CD4-positive, alpha-beta T cell treated with Interleukin-17A for 1 hour (primary cell): ENCODE results near the gene MAML2.
A peak's percentile ranks its signal among the peaks of the same experiment; 100 is the strongest.

ENCODE experiments used
- DNase-seq: peaks from one replicate; pipeline ENCODE4 v3.0.0-alpha.2; 2020

MAML2 gene

GRCh38 chr11:96338910-96339705, 3.9 kb downstream of the MAML2 start:
- DNase-seq: peak; percentile 58

DNA sequence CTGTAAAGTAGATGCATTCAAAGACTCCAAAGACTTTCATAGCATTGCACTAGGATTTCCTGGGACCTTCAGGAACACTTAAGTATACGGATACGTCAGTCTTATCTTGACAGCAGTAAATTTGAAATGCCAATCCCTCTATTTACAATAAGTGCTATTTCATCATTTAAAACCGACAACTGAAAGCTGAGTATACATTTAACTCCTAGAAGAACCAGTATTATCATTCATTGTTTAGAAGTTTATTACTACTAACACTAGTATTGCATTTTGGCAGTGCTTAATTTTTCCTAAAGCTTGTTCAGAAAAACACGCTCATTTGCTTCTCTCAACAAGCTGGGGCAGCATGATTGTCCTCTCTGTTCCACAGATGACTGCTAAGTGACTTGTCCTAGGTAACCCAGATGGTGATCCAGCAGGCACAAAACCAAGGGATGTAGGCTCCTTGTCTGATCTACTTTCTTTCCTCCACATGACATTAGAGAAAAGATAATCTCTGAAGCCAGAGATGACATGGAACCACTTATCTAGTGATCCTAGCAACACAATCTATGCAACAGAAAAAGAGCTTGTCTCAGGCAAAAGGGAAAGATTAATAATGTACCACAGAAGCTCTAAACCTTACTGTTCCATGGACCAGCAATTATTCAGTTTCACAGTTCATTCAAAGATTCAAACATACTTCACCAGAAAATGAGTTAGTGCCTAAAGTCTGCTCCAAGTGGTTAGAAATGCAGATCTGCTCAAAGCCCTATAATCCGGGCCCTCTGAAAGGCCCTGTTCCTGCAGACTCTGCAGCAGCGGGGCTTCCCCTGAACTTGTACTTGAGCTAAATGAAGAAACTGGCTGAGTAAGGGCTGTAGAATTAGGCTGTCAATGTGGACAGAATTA, 5.2 kb downstream of the MAML2 start:
- DNase-seq: peak; percentile 34

DNA sequence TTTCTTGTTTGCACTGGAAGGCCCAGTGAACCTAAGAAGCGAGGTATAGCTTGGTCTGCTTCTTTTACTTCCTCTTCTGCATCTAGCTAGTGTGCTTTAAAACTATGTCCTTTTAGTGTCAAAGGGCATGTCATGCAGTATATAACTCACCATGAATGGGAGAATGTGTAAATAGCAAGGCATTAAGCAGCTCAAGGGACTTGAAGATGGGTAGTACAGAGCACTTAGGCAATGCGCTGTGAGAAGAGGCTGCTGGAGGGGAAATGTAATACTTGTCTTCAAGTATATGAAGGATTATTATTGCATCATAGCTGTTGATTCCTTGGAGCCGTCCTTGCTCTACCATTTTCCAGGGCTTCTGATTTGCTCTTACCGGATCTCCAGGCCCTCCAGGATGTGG, 7.6 kb downstream of the MAML2 start:
- DNase-seq: no peak

DNA sequence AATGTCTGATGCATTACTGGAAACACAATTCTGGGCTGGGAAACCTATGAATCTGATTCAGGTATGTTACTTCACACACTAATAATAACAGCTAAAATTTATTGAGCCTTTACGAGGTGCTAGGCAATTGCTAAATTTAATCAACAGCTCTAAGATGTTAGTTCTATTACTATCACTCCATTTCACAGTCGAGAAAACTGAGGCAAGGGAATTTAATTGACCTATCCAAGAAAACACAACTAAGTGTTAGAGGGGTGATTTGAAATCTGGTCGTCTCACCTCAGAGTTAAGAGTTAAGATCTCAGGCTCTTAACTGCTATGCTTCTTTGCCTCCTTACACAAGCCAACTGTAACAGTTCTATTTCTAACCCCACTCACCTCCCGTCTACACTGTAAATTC, 8.8 kb downstream of the MAML2 start:
- no peak for DNase-seq

GRCh38 chr11:96333191-96333719, 9.7 kb downstream of the MAML2 start:
- no peak for DNase-seq

GRCh38 chr11:96332126-96332771, 10.7 kb downstream of the MAML2 start:
- DNase-seq: no peak

GRCh38 chr11:96331699-96332116, 11.3 kb downstream of the MAML2 start:
- no peak for DNase-seq

- no peak for DNase-seq
Measured at GRCh38 chr11:96330511-96330859, 12.5 kb downstream of the MAML2 start.

- DNase-seq: no peak
Measured at GRCh38 chr11:96329855-96330510, 13.0 kb downstream of the MAML2 start.

DNA sequence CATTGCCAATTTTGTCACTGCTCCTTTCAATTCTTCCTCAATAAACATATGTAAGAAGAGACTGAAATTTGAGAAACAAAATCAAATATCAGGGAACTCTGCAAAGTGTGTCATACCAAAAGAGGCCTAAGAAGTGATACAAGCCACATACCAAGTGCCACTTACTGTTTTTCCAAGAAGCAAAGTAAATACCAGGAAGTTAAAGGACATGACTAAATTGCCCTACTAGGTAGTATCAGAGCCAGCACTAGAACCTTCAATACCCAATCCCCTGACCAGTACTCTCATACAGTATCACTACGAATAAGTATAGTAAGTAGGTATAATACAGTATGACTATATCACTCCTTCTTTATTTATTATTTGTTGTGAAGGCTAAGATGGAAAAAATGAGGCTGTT, 13.6 kb downstream of the MAML2 start:
- no peak for DNase-seq

- DNase-seq: no peak
Measured at GRCh38 chr11:96328395-96329010, 14.5 kb downstream of the MAML2 start.

- no peak for DNase-seq
Measured at GRCh38 chr11:96326959-96327358, 16.0 kb downstream of the MAML2 start.

DNA sequence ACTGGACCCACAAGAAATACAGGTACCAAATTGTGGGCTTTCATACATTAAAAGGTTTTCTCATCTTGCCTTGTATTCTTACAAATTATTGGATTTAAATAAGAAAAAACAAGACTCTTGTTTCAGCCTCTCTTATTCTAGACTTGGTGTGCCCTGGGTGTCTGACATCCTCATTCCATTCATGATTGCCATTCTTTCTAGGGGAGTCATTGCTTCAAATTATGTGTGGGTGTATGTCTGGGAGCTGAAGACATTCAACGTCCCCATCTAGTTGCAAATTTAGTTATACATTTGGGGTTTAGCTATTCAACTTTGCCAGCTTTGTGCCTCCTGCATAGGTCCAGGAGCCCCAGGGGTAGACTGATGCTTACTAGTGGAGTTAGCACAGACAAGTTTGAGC, 18.1 kb downstream of the MAML2 start:
- DNase-seq: no peak

GRCh38 chr11:96323642-96323985, 19.4 kb downstream of the MAML2 start:
- no peak for DNase-seq

DNA sequence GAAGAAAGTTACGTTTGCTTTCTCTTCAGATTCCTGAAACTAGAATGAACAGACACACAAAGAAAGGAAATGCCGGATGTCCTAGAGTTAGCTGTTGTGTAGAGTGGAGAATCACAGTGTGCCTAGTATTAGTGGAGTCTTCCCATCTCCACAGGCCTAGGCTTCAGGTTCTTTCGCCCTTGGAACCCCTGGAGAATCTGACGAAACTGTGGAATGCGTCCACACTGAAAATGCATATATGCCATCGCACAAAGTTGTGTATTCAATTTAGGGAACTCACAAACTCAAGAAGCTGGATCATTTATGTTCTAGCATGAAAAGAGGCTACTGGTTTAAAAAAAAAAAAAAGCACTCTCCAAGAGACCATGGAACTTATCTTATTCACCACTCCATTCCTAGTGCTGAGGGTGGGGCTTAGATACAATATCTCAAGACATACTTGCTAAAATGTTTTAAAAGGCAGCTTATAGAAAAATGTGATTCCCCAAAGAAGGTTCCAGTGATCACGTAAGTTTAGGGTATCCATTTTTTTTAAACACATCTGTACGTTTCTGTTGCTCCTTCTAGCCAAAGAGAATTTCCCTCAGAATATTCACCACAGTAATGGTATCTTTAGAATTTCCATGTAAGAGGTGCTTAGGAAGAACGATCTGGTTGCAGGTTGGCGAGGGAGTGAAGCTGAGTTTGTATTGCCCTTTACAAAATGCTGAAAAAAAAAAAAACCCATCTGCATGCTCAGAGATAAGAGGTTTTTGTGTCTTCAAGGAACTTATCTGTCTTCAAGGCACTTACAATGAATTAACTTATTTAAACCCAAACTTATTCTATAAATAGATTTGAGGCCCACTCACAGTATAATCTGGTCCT, 20.0 kb downstream of the MAML2 start:
- no peak for DNase-seq

- no peak for DNase-seq
Measured at GRCh38 chr11:96321091-96321490, 21.9 kb downstream of the MAML2 start.

DNA sequence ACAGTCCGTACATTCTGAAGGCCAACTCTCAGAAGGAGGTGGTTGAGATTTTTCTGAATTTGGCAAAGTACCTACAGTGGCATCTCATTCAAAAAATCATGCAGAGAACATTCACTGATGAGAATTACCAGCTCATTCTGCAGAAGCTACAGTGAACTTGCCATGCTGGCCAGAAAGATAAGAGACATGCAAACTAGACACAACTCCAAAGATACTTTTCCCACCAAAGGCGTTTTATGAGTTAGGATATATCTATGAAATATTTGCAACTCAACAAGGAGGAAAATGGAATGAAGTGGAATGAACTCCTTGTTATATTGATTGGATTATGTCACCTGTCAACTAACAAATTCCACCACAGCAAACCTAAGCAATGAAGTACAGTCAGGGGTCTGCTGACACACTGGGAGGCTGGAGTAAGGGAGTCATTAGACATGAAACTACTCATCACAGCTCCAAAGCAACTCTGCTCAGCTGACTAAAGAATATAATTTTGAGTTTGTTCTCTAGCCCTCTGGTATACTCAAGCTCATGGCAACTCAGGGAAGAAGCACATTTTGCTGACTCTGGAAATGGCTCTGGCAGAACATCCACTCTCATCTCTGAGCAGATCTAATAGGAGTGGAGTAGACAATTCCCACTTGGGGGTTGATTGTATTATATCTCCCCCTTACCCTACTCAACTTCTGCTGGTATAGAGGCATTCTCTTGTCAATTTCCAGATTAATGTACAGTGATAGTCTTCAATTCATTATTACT, 22.9 kb downstream of the MAML2 start:
- no peak for DNase-seq

GRCh38 chr11:96318850-96319249, 24.1 kb downstream of the MAML2 start:
- DNase-seq: no peak

GRCh38 chr11:96318399-96318798, 24.6 kb downstream of the MAML2 start:
- no peak for DNase-seq

- DNase-seq: no peak
Measured at GRCh38 chr11:96317985-96318384, 25.0 kb downstream of the MAML2 start.

DNA sequence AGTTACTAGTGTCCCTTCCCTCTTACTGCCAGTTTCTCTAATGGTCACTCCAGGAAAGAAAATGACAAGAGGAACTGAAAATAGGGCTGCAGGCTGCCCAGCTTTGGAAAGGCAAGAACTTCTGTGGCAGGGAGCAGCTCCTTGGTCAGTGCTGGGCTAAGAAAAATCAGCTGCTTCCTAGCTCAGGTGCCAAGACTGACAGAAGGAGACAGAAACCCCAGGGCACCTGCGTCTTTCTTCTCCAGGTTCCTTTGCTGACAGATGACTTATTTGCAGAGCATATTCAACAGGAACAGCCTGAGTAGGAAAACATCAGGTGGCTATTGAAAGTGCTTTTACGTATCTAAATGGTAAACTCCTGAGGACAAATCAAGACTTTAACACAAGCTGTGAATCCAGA, 25.4 kb downstream of the MAML2 start:
- DNase-seq: no peak
